ENCODE data around the gene SLC24A4.

The SLC24A4 gene

GRCh38 chr14:92404938-92405337, 82.0 kb downstream of the SLC24A4 start:
- DNase-seq, result no peak

- no peak for DNase-seq
Observed at GRCh38 chr14:92407410-92407809, 84.4 kb downstream of the SLC24A4 start.

GRCh38 chr14:92409043-92409442, 86.1 kb downstream of the SLC24A4 start:
- DNase-seq, result no peak

- no peak for DNase-seq
Observed at GRCh38 chr14:92411135-92411534, 88.2 kb downstream of the SLC24A4 start.

- no peak for DNase-seq
Observed at GRCh38 chr14:92411941-92412340, 89.0 kb downstream of the SLC24A4 start.

- peak; percentile 79 for DNase-seq
Observed at GRCh38 chr14:92412912-92413311, 89.9 kb downstream of the SLC24A4 start.

- DNase-seq, result peak; percentile 73
Observed at GRCh38 chr14:92413379-92413778, 90.4 kb downstream of the SLC24A4 start.

- no peak for DNase-seq
Observed at GRCh38 chr14:92414690-92415445, 91.9 kb downstream of the SLC24A4 start.

- DNase-seq, result no peak
Observed at GRCh38 chr14:92415969-92416368, 93.0 kb downstream of the SLC24A4 start.

- no peak for DNase-seq
Observed at GRCh38 chr14:92416544-92416943, 93.6 kb downstream of the SLC24A4 start.

- no peak for DNase-seq
Observed at GRCh38 chr14:92417759-92418158, 94.8 kb downstream of the SLC24A4 start.

GRCh38 chr14:92421751-92422150, 98.8 kb downstream of the SLC24A4 start:
- no peak for DNase-seq

- no peak for DNase-seq
Observed at GRCh38 chr14:92425101-92425500, 102.1 kb downstream of the SLC24A4 start.

GRCh38 chr14:92426237-92426636, 103.3 kb downstream of the SLC24A4 start:
- no peak for DNase-seq

- no peak for DNase-seq
Observed at GRCh38 chr14:92427096-92427495, 104.1 kb downstream of the SLC24A4 start.

- DNase-seq, result no peak
Observed at GRCh38 chr14:92430686-92431085, 107.7 kb downstream of the SLC24A4 start.

- no peak for DNase-seq
Observed at GRCh38 chr14:92431199-92431725, 108.3 kb downstream of the SLC24A4 start.

- DNase-seq, result no peak
Observed at GRCh38 chr14:92433407-92433806, 110.4 kb downstream of the SLC24A4 start.

- no peak for DNase-seq
Observed at GRCh38 chr14:92435154-92435553, 112.2 kb downstream of the SLC24A4 start.

GRCh38 chr14:92436115-92436776, 113.3 kb downstream of the SLC24A4 start:
- DNase-seq, result no peak

- DNase-seq, result no peak
Observed at GRCh38 chr14:92437309-92437708, 114.3 kb downstream of the SLC24A4 start.

GRCh38 chr14:92437729-92438285, 114.8 kb downstream of the SLC24A4 start:
- peak; percentile 23 for DNase-seq

- peak; percentile 63 for DNase-seq
Observed at GRCh38 chr14:92439537-92440344, 116.8 kb downstream of the SLC24A4 start.

Measured in NCI-H2171 treated with DMSO at 0.1 percent for 48 hours (cell line).